GM23248 (cell line): ENCODE results near the gene GPR27.

Experiments used
- EZH2 ChIP-seq: fragments of 200-600 bp; sonication (generic); IDR thresholded peaks from 2 replicates; pipeline ENCODE4 v1.6.1; 2018; ENCODE audit warnings: antibody characterized with exemption, mild to moderate bottlenecking; ENCODE audit not compliant: insufficient read depth, poor library complexity, severe bottlenecking
- EZH2phosphoT487 ChIP-seq: fragments of 200-600 bp; sonication (generic); IDR thresholded peaks from 2 replicates; pipeline ENCODE4 v1.6.1; 2018; ENCODE audit warnings: antibody characterized with exemption, moderate library complexity, mild to moderate bottlenecking, low read depth; ENCODE audit not compliant: insufficient read depth

DNA sequence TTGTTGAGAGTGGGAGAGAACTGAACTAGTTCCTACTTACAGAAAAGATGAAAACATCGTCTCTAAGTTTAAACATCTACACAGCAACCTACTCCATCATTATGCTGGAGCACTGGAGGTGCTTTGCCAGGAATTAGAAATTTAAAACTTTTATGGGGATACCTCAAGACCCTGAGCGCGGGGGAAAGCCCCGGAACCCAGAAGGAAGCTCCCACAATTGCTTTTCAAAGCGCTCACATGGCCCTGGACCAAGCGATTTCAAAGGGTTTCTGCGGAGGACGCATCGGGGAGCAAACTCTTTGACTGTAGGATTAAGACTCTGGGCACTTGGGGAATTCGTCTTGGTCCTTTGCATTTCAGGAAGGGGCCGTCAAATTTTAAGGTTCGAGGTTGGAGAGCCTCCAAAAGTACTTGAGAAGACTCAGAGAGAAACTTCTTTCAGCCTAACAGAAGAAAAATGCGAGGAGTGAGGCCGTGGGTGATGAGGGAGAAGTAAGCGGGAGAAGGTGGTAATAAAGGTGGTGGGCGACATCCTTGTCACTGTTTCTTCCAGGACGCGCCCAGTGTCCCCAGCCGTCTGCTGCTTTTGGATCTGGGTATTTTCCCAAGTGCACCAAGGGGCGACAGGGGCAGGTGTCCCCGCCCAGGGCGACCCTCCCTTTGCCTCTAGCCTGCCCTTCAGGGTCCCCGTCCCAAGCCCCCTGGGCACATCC lies 30.7 kb downstream of the GPR27 start:
- TF ChIP-seq EZH2, result peak; percentile 63
- TF ChIP-seq EZH2phosphoT487, result 0 out of 2 replicates have a peak, but pooled peaks have one; percentile 15
